Body of pancreas (tissue), 4 donors: Measurements from ENCODE around the gene TASP1.

Source experiments
- POLR2A ChIP-seq, 3 donors: fragments of 450-650 bp; IDR thresholded peaks; one replicate each; pipeline ENCODE4 v1.6.1; 2016; ENCODE audit warnings: antibody characterized with exemption in 3 of 3, mild to moderate bottlenecking in 2 of 3
- TF ChIP-seq, protein P1 (sequence below), 7 experiments: fragments of 450-650 bp in 4 of 7; fragments of 200-600 bp in 3 of 7; sonication (generic) in 3 of 7; IDR thresholded peaks; one replicate each; pipeline ENCODE4 v1.5.1; 2016 to 2019; ENCODE audit warnings: antibody characterized with exemption in 7 of 7

DNA sequence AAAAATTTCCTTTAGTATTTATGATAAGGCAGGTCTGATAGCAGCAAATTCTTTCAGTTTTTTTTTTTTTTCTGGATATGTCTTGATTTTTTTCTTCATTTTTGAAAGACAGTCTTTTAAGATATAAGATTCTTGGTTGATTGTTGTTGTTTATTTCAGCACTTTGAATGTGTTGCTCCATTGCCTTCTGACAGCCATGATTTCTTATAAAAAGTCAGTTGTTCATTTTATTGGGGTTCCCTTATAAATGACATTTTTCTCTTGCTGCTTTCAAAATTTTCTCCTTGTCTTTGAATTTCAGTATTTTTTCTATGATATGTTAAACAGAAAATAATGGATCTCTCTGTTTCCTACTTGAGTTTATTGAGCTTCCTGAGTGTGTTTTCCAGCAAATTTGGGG, 265.3 kb downstream of the TASP1 start:
- TF ChIP-seq, protein P1, sequence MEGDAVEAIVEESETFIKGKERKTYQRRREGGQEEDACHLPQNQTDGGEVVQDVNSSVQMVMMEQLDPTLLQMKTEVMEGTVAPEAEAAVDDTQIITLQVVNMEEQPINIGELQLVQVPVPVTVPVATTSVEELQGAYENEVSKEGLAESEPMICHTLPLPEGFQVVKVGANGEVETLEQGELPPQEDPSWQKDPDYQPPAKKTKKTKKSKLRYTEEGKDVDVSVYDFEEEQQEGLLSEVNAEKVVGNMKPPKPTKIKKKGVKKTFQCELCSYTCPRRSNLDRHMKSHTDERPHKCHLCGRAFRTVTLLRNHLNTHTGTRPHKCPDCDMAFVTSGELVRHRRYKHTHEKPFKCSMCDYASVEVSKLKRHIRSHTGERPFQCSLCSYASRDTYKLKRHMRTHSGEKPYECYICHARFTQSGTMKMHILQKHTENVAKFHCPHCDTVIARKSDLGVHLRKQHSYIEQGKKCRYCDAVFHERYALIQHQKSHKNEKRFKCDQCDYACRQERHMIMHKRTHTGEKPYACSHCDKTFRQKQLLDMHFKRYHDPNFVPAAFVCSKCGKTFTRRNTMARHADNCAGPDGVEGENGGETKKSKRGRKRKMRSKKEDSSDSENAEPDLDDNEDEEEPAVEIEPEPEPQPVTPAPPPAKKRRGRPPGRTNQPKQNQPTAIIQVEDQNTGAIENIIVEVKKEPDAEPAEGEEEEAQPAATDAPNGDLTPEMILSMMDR (IDR thresholded peaks at IDR 0.05) = no peak
- no peak for TF ChIP-seq POLR2A (IDR thresholded peaks at IDR 0.05)
